Activated CD4-positive, alpha-beta memory T cell treated with anti-CD3 and anti-CD28 coated beads for 36 hours (primary cell): Measurements from ENCODE around the gene SFN. TPM values are rescaled to one million over a fixed set of nuclear protein-coding genes. Genes with fewer than 3 reads are reported as not detected.
A peak's percentile ranks its signal among the peaks of the same experiment; 100 is the strongest.
"Not testable (repeated sequence)": the region's sequence is repeated elsewhere in the genome, so short reads cannot be mapped to it uniquely, and the experiment has no call there.

Experiments used
- CTCF ChIA-PET: fragments of 350-600 bp; sonication (Branson Sonifier 250); formaldehyde crosslinking; loops from one replicate; lab custom pipeline; 2021; ENCODE audit warnings: antibody characterized with exemption, inconsistent platforms; lab: Charles Lee
- POLR2A ChIA-PET: fragments of 350-600 bp; sonication (Branson Sonifier 250); formaldehyde crosslinking; loops from one replicate; lab custom pipeline; 2021; ENCODE audit warnings: antibody characterized with exemption; lab: Charles Lee
- DNase-seq: peaks from one replicate; pipeline ENCODE4 v3.0.0-alpha.2; 2020
- H3K27ac Mint-ChIP-seq: one replicate; pipeline ENCODE4 v1.8.0; 2021; ENCODE audit warnings: mixed read lengths
- H3K27me3 Mint-ChIP-seq: one replicate; pipeline ENCODE4 v1.8.0; 2021; ENCODE audit warnings: mixed read lengths
- H3K36me3 Mint-ChIP-seq: one replicate; pipeline ENCODE4 v1.8.0; 2021; ENCODE audit warnings: mixed read lengths
- H3K4me1 Mint-ChIP-seq: one replicate; pipeline ENCODE4 v1.8.0; 2021; ENCODE audit warnings: low read depth, mixed read lengths
- H3K4me3 Mint-ChIP-seq: one replicate; pipeline ENCODE4 v1.8.0; 2021; ENCODE audit warnings: mild to moderate bottlenecking, mixed read lengths
- H3K9me3 Mint-ChIP-seq: one replicate; pipeline ENCODE4 v1.8.0; 2021; ENCODE audit warnings: mixed read lengths
- intact Hi-C: fragments of 100-400 bp; cut with micrococcal nuclease; formaldehyde crosslinking; loops from one replicate; pipeline ENCODE4 v1.15.1; 2023
- total RNA-seq, 2 experiments: library from RNA; stranded (reverse); gene quantifications; one replicate each; pipeline ENCODE4 v1.2.3, GENCODE V29; 2021

The SFN gene
- total RNA-seq, 2 experiments from 2014 or later: 0.95 to 1.5 TPM

GRCh38 chr1:26856604-26857469, 6.1 kb upstream of the SFN start:
- Mint-ChIP-seq H3K4me1 (peaks cover under 1% of the 10 kb centered on the region), H3K27me3 (no peaks in the 10 kb centered on the region), H3K36me3 (peaks cover 35% of the 10 kb centered on the region), H3K27ac (no peak overlapping the region), H3K4me3 (no peak overlapping the region), H3K9me3 (no peaks in the 10 kb centered on the region)
- DNase-seq: no peak
- CTCF ChIA-PET: interaction anchor here (4.6 kb wide), 1 partner anchor 23 kb away, joined by 28 read pairs; no protein-coding TSS in a partner anchor
- POLR2A ChIA-PET: interaction anchor here (0.5 to 2.2 kb wide), 3 partner anchors 18 to 475 kb away, joined by 3 to 5 read pairs (median 5); no protein-coding TSS in a partner anchor
- intact Hi-C loops: no loop called here

GRCh38 chr1:26857473-26858060, 5.4 kb upstream of the SFN start:
- POLR2A ChIA-PET: interaction anchor here (0.5 to 1.5 kb wide), 3 partner anchors 8 to 475 kb away, joined by 3 to 5 read pairs (median 4); no protein-coding TSS in a partner anchor
- Mint-ChIP-seq H3K9me3 (no peaks in the 10 kb centered on the region), H3K27me3 (no peaks in the 10 kb centered on the region), H3K4me3 (no peak overlapping the region), H3K4me1 (peaks cover 8% of the 10 kb centered on the region), H3K36me3 (peaks cover 29% of the 10 kb centered on the region), H3K27ac (no peak overlapping the region)
- no peak for DNase-seq
- intact Hi-C loops: no loop called here
- CTCF ChIA-PET: interaction anchor here (4.6 kb wide), 1 partner anchor 22 kb away, joined by 28 read pairs; no protein-coding TSS in a partner anchor

- no peak overlapping the region for H3K27ac Mint-ChIP-seq
- DNase-seq: no peak
- ChIA-PET CTCF (interaction anchor here (4.6 kb wide), 1 partner anchor 21 kb away, joined by 28 read pairs; no protein-coding TSS in a partner anchor), POLR2A (interaction anchor here (1.3 to 1.5 kb wide), 2 partner anchors 9 to 25 kb away, joined by 4 to 5 read pairs; no protein-coding TSS in a partner anchor)
- H3K27me3 Mint-ChIP-seq: no peaks in the 10 kb centered on the region
- H3K4me3 Mint-ChIP-seq: no peak overlapping the region
- H3K4me1 Mint-ChIP-seq: peaks cover 14% of the 10 kb centered on the region
- H3K36me3 Mint-ChIP-seq: peaks cover 23% of the 10 kb centered on the region
- no peaks in the 10 kb centered on the region for H3K9me3 Mint-ChIP-seq
- intact Hi-C loops: no loop called here
Observed at GRCh38 chr1:26858160-26858559, 4.8 kb upstream of the SFN start.

- Mint-ChIP-seq H3K4me3 (no peak overlapping the region), H3K9me3 (no peaks in the 10 kb centered on the region), H3K4me1 (peaks cover 21% of the 10 kb centered on the region), H3K27ac (no peak overlapping the region), H3K27me3 (no peaks in the 10 kb centered on the region), H3K36me3 (peaks cover 14% of the 10 kb centered on the region)
- intact Hi-C loops: no loop called here
- CTCF ChIA-PET: interaction anchor here (0.6 to 4.6 kb wide), 3 partner anchors 20 to 978 kb away, joined by 4 to 28 read pairs (median 4); no protein-coding TSS in a partner anchor
- DNase-seq: no peak
- POLR2A ChIA-PET: interaction anchor here (0.7 to 1.4 kb wide), 3 partner anchors 10 to 20 kb away, joined by 3 to 4 read pairs (median 3); no protein-coding TSS in a partner anchor
Observed at GRCh38 chr1:26858891-26859640, 3.9 kb upstream of the SFN start.

GRCh38 chr1:26861286-26861701, 1.7 kb upstream of the SFN start:
- intact Hi-C loops: loop anchor here (10.0 kb wide), 1 partner anchor 166 kb away; the partner anchor contains the start of gene ARID1A
- peaks cover 29% of the 10 kb centered on the region for H3K4me1 Mint-ChIP-seq
- no peak overlapping the region for H3K4me3 Mint-ChIP-seq
- no peak for DNase-seq
- no peaks in the 10 kb centered on the region for H3K27me3 Mint-ChIP-seq
- H3K9me3 Mint-ChIP-seq: no peaks in the 10 kb centered on the region
- POLR2A ChIA-PET: no interaction called here
- H3K27ac Mint-ChIP-seq: peak overlapping the region; percentile 38
- CTCF ChIA-PET: interaction anchor here (0.7 to 1.5 kb wide), 4 partner anchors 16 to 277 kb away, joined by 3 to 6 read pairs (median 3); partner anchors contain the start of gene ZDHHC18
- peaks cover 6% of the 10 kb centered on the region for H3K36me3 Mint-ChIP-seq

- no peak for DNase-seq
- Mint-ChIP-seq H3K9me3 (no peaks in the 10 kb centered on the region), H3K36me3 (peaks cover 4% of the 10 kb centered on the region), H3K27ac (peak overlapping the region; percentile 42), H3K27me3 (no peaks in the 10 kb centered on the region), H3K4me1 (peaks cover 29% of the 10 kb centered on the region), H3K4me3 (no peak overlapping the region)
- intact Hi-C loops: loop anchor here (10.0 kb wide), 1 partner anchor 167 kb away; the partner anchor contains the start of gene ARID1A
- ChIA-PET POLR2A (no interaction called here), CTCF (interaction anchor here (0.7 to 1.5 kb wide), 7 partner anchors 10 to 260 kb away, joined by 3 to 6 read pairs (median 3); partner anchors contain the start of gene ZDHHC18)
Observed at GRCh38 chr1:26861889-26862378, 1.0 kb upstream of the SFN start.

- CTCF ChIA-PET: interaction anchor here (0.7 to 5.5 kb wide), 2 partner anchors 14 to 54 kb away, joined by 3 to 29 read pairs; no protein-coding TSS in a partner anchor
- Mint-ChIP-seq H3K27me3 (no peaks in the 10 kb centered on the region), H3K4me3 (peak overlapping the region; percentile 98), H3K36me3 (peaks cover 3% of the 10 kb centered on the region), H3K4me1 (peaks cover 29% of the 10 kb centered on the region), H3K27ac (no peak overlapping the region), H3K9me3 (no peaks in the 10 kb centered on the region)
- POLR2A ChIA-PET: no interaction called here
- intact Hi-C loops: loop anchor here (2.0 to 10.0 kb wide), 5 partner anchors 31 to 391 kb away; partner anchors contain the start of genes ARID1A, HMGN2 and NUDC
- no peak for DNase-seq
Observed at GRCh38 chr1:26863685-26864077, 732 bp downstream of the SFN start.

GRCh38 chr1:26864610-26865480, 1.9 kb downstream of the SFN start:
- POLR2A ChIA-PET: interaction anchor here (0.6 to 2.4 kb wide), 26 partner anchors 9 to 393 kb away, joined by 3 to 28 read pairs (median 4); partner anchors contain the start of genes GPATCH3, GPN2, HMGN2 and PIGV
- H3K27ac Mint-ChIP-seq: peak overlapping the region; percentile 94
- H3K36me3 Mint-ChIP-seq: peaks cover 3% of the 10 kb centered on the region
- H3K4me1 Mint-ChIP-seq: peaks cover 29% of the 10 kb centered on the region
- no peaks in the 10 kb centered on the region for H3K27me3 Mint-ChIP-seq
- no peaks in the 10 kb centered on the region for H3K9me3 Mint-ChIP-seq
- intact Hi-C loops: loop anchor here (1.0 to 10.0 kb wide), 7 partner anchors 32 to 392 kb away; partner anchors contain the start of genes ARID1A, HMGN2, NUDC and ZDHHC18
- CTCF ChIA-PET: interaction anchor here (0.6 to 5.5 kb wide), 16 partner anchors 13 to 593 kb away, joined by 3 to 29 read pairs (median 5); partner anchors contain the start of gene GPN2
- peak; percentile 97 for DNase-seq
- H3K4me3 Mint-ChIP-seq: peak overlapping the region; percentile 98

GRCh38 chr1:26873097-26873496, 10.1 kb downstream of the SFN start:
- H3K27me3 Mint-ChIP-seq, H3K4me1 Mint-ChIP-seq, H3K27ac Mint-ChIP-seq, DNase-seq, H3K36me3 Mint-ChIP-seq, H3K4me3 Mint-ChIP-seq, H3K9me3 Mint-ChIP-seq, intact Hi-C loops: not testable (repeated sequence)
- ChIA-PET POLR2A (interaction anchor here (0.6 kb wide), 1 partner anchor 128 kb away, joined by 3 read pairs; no protein-coding TSS in a partner anchor), CTCF (interaction anchor here (1.0 to 1.8 kb wide), 3 partner anchors 63 to 275 kb away, joined by 3 to 6 read pairs (median 4); no protein-coding TSS in a partner anchor)

- Mint-ChIP-seq H3K27me3 (no peaks in the 10 kb centered on the region), H3K4me1 (no peaks in the 10 kb centered on the region), H3K4me3 (no peak overlapping the region), H3K36me3 (peaks cover 3% of the 10 kb centered on the region), H3K27ac (no peak overlapping the region), H3K9me3 (no peaks in the 10 kb centered on the region)
- CTCF ChIA-PET: no interaction called here
- no peak for DNase-seq
- intact Hi-C loops: no loop called here
- POLR2A ChIA-PET: interaction anchor here (1.0 kb wide), 1 partner anchor 10 kb away, joined by 3 read pairs; no protein-coding TSS in a partner anchor
Observed at GRCh38 chr1:26874896-26875295, 11.9 kb downstream of the SFN start.
